ENCODE data around the gene BSN.

Gene BSN

DNA sequence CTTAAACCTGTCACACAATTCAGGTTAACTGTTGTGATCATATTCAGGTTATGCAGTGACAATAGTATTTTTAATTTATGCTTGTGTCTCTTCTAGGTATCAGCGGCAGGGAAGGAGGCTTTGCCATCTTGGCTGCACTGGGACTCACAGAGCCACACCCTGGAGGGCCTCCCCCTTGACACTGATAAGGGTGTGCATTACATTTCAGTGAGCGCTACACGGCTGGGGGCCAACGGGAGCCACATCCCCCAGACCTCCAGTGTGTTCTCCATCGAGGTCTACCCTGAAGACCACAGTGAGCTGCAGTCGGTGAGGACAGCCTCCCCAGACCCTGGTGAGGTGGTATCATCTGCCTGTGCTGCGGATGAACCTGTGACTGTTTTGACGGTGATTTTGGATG, 23.6 kb upstream of the BSN start:
- Histone ChIP-seq H3K9me3 (ENCODE audit: insufficient read depth, low read length, severe bottlenecking) (no peaks in the 10 kb centered on the region), H3K4me3 (ENCODE audit: low read depth in 1 of 2, low read length in 2 of 2) (no peak overlapping the region), H3K79me2 (ENCODE audit: insufficient read depth, low read length) (peaks cover 4% of the 10 kb centered on the region; the same call in 1 of the 2 replicates), H2AFZ (ENCODE audit: low read depth, low read length) (no peak overlapping the region), H3K27me3 (ENCODE audit: insufficient read depth, low read length, poor library complexity) (no peaks in the 10 kb centered on the region), H3K36me3 (ENCODE audit: insufficient read depth, low read length) (peaks cover 38% of the 10 kb centered on the region), H4K20me1 (ENCODE audit: insufficient read depth, low read length) (peaks cover 14% of the 10 kb centered on the region; the same call in 1 of the 2 replicates), H3K27ac (ENCODE audit: low read length) (no peak overlapping the region), H3K9ac (ENCODE audit: low read depth, low read length) (no peak overlapping the region), H3K4me2 (ENCODE audit: insufficient read depth, low read length) (no peak overlapping the region), H3K4me1 (ENCODE audit: insufficient read depth, low read length) (no peaks in the 10 kb centered on the region)
- no peak for ATAC-seq (ENCODE audit: insufficient read depth, low read depth)
- DNase-seq, result no peak
- TF ChIP-seq EZH2 (IDR thresholded peaks at IDR 0.05; ENCODE audit: borderline replicate concordance, low read depth, low read length, severe bottlenecking), result no peak
- TF ChIP-seq, protein P1, sequence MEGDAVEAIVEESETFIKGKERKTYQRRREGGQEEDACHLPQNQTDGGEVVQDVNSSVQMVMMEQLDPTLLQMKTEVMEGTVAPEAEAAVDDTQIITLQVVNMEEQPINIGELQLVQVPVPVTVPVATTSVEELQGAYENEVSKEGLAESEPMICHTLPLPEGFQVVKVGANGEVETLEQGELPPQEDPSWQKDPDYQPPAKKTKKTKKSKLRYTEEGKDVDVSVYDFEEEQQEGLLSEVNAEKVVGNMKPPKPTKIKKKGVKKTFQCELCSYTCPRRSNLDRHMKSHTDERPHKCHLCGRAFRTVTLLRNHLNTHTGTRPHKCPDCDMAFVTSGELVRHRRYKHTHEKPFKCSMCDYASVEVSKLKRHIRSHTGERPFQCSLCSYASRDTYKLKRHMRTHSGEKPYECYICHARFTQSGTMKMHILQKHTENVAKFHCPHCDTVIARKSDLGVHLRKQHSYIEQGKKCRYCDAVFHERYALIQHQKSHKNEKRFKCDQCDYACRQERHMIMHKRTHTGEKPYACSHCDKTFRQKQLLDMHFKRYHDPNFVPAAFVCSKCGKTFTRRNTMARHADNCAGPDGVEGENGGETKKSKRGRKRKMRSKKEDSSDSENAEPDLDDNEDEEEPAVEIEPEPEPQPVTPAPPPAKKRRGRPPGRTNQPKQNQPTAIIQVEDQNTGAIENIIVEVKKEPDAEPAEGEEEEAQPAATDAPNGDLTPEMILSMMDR (IDR thresholded peaks at IDR 0.05; ENCODE audit: borderline replicate concordance, extremely low read depth, low read length, poor library complexity, severe bottlenecking), result no peak

DNA sequence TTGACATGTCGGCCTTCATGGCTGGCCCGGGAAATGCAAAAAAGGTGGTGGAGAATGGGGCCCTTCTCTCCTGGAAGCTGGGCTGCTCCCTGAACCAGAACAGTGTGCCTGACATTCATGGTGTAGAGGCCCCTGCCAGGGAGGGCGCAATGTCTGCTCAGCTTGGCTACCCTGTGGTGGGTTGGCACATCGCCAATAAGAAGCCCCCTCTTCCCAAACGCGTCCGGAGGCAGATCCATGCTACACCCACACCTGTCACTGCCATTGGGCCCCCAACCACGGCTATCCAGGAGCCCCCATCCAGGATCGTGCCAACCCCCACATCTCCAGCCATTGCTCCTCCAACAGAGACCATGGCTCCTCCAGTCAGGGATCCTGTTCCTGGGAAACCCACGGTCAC, 23.1 kb upstream of the BSN start:
- Histone ChIP-seq H3K27me3 (ENCODE audit: insufficient read depth, low read length, poor library complexity) (no peaks in the 10 kb centered on the region), H4K20me1 (ENCODE audit: insufficient read depth, low read length) (peaks cover 16% of the 10 kb centered on the region; the same call in 1 of the 2 replicates), H2AFZ (ENCODE audit: low read depth, low read length) (no peak overlapping the region), H3K79me2 (ENCODE audit: insufficient read depth, low read length) (peaks cover 4% of the 10 kb centered on the region; the same call in 1 of the 2 replicates), H3K9me3 (ENCODE audit: insufficient read depth, low read length, severe bottlenecking) (no peaks in the 10 kb centered on the region), H3K36me3 (ENCODE audit: insufficient read depth, low read length) (peaks cover 38% of the 10 kb centered on the region), H3K27ac (ENCODE audit: low read length) (no peak overlapping the region), H3K4me2 (ENCODE audit: insufficient read depth, low read length) (no peak overlapping the region), H3K4me3 (ENCODE audit: low read depth in 1 of 2, low read length in 2 of 2) (no peak overlapping the region), H3K4me1 (ENCODE audit: insufficient read depth, low read length) (no peaks in the 10 kb centered on the region), H3K9ac (ENCODE audit: low read depth, low read length) (no peak overlapping the region)
- no peak for TF ChIP-seq EZH2 (IDR thresholded peaks at IDR 0.05; ENCODE audit: borderline replicate concordance, low read depth, low read length, severe bottlenecking)
- TF ChIP-seq, protein P1 (IDR thresholded peaks at IDR 0.05; ENCODE audit: borderline replicate concordance, extremely low read depth, low read length, poor library complexity, severe bottlenecking), result no peak
- no peak for DNase-seq
- ATAC-seq (ENCODE audit: insufficient read depth, low read depth), result no peak

- no peak overlapping the region for H3K4me2 ChIP-seq (ENCODE audit: insufficient read depth, low read length)
- ATAC-seq (ENCODE audit: insufficient read depth, low read depth) (no peak), DNase-seq (no peak)
- no peak overlapping the region for H3K4me3 ChIP-seq (ENCODE audit: low read depth in 1 of 2, low read length in 2 of 2)
- H3K9me3 ChIP-seq (ENCODE audit: insufficient read depth, low read length, severe bottlenecking), result no peaks in the 10 kb centered on the region
- H3K27ac ChIP-seq (ENCODE audit: low read length), result no peak overlapping the region
- no peak overlapping the region for H2AFZ ChIP-seq (ENCODE audit: low read depth, low read length)
- no peaks in the 10 kb centered on the region for H3K27me3 ChIP-seq (ENCODE audit: insufficient read depth, low read length, poor library complexity)
- peaks cover 38% of the 10 kb centered on the region for H3K36me3 ChIP-seq (ENCODE audit: insufficient read depth, low read length)
- TF ChIP-seq, protein P1 (IDR thresholded peaks at IDR 0.05; ENCODE audit: borderline replicate concordance, extremely low read depth, low read length, poor library complexity, severe bottlenecking), result no peak
- no peak for TF ChIP-seq EZH2 (IDR thresholded peaks at IDR 0.05; ENCODE audit: borderline replicate concordance, low read depth, low read length, severe bottlenecking)
- peaks cover 17% of the 10 kb centered on the region; the same call in 1 of the 2 replicates for H4K20me1 ChIP-seq (ENCODE audit: insufficient read depth, low read length)
- peaks cover 4% of the 10 kb centered on the region; the same call in 1 of the 2 replicates for H3K79me2 ChIP-seq (ENCODE audit: insufficient read depth, low read length)
- no peaks in the 10 kb centered on the region for H3K4me1 ChIP-seq (ENCODE audit: insufficient read depth, low read length)
- H3K9ac ChIP-seq (ENCODE audit: low read depth, low read length), result no peak overlapping the region
Measured at GRCh38 chr3:49531715-49532114, 22.6 kb upstream of the BSN start.

- ATAC-seq (ENCODE audit: insufficient read depth, low read depth) (no peak), DNase-seq (no peak)
- Histone ChIP-seq H3K27me3 (ENCODE audit: insufficient read depth, low read length, poor library complexity) (no peaks in the 10 kb centered on the region), H3K4me2 (ENCODE audit: insufficient read depth, low read length) (no peak overlapping the region), H3K9me3 (ENCODE audit: insufficient read depth, low read length, severe bottlenecking) (no peaks in the 10 kb centered on the region), H3K4me3 (ENCODE audit: low read depth in 1 of 2, low read length in 2 of 2) (no peak overlapping the region), H3K36me3 (ENCODE audit: insufficient read depth, low read length) (peaks cover 38% of the 10 kb centered on the region), H3K4me1 (ENCODE audit: insufficient read depth, low read length) (no peaks in the 10 kb centered on the region), H3K9ac (ENCODE audit: low read depth, low read length) (no peak overlapping the region), H4K20me1 (ENCODE audit: insufficient read depth, low read length) (peaks cover 19% of the 10 kb centered on the region; the same call in 1 of the 2 replicates), H3K27ac (ENCODE audit: low read length) (no peak overlapping the region), H3K79me2 (ENCODE audit: insufficient read depth, low read length) (no peaks in the 10 kb centered on the region), H2AFZ (ENCODE audit: low read depth, low read length) (no peak overlapping the region)
- TF ChIP-seq, protein P1 (IDR thresholded peaks at IDR 0.05; ENCODE audit: borderline replicate concordance, extremely low read depth, low read length, poor library complexity, severe bottlenecking), result no peak
- TF ChIP-seq EZH2 (IDR thresholded peaks at IDR 0.05; ENCODE audit: borderline replicate concordance, low read depth, low read length, severe bottlenecking), result no peak
Measured at GRCh38 chr3:49533031-49533430, 21.2 kb upstream of the BSN start.

All from DND-41 (cell line).